PC-3 (cell line): ENCODE data around the gene ACRV1. TPM values are rescaled to one million over a fixed set of nuclear protein-coding genes. Genes with fewer than 3 reads are reported as not detected.
A peak's percentile ranks its signal among the peaks of the same experiment; 100 is the strongest.

Experiments used
- ATAC-seq: fragments of 200-7000 bp; cut with Tn5 transposase; 2 replicates; pipeline ENCODE4 v1.9.1; 2020; ENCODE audit warnings: mild to moderate bottlenecking, moderate library complexity
- BruUV-seq: library from RNA; stranded (reverse); fragments of 400-500 nt; replicated peaks from 2 replicates; lab custom pipeline; 2021; lab: Mats Ljungman, UMichigan
- CTCF ChIA-PET: fragments of 300-600 bp; sonication (Branson Sonifier 250); formaldehyde crosslinking; loops from one replicate; lab custom pipeline; 2022; ENCODE audit warnings: antibody characterized with exemption; lab: Charles Lee
- POLR2A ChIA-PET: fragments of 300-600 bp; sonication (Branson Sonifier 250); formaldehyde crosslinking; loops from one replicate; lab custom pipeline; 2022; ENCODE audit warnings: antibody characterized with exemption; ENCODE audit not compliant: unreplicated experiment; lab: Charles Lee
- DNase-seq: peaks from one replicate; pipeline ENCODE4 v3.0.0-alpha.2; 2015
- H2AFZ ChIP-seq: fragments of 300-600 bp; sonication (generic); 2 replicates; pipeline ENCODE4 v1.6.0; 2016; ENCODE audit warnings: antibody characterized with exemption, low read length
- H3F3A ChIP-seq: fragments of 300-600 bp; sonication (generic); one replicate; pipeline ENCODE4 v1.6.0; 2017; ENCODE audit warnings: antibody characterized with exemption, low read length, control low read depth, mild to moderate bottlenecking; ENCODE audit not compliant: unreplicated experiment
- H3K27ac ChIP-seq: fragments of 300-600 bp; sonication (generic); 2 replicates; pipeline ENCODE4 v1.5.1; 2016; ENCODE audit warnings: mild to moderate bottlenecking, low read length
- H3K27me3 ChIP-seq: fragments of 300-600 bp; sonication (generic); 2 replicates; pipeline ENCODE4 v1.6.1; 2016; ENCODE audit warnings: low read length, mixed read lengths
- H3K36me3 ChIP-seq: fragments of 300-600 bp; sonication (generic); 2 replicates; pipeline ENCODE4 v1.6.1; 2016; ENCODE audit warnings: low read depth, mixed run types, low read length, mixed read lengths
- H3K4me1 ChIP-seq: fragments of 300-600 bp; sonication (generic); 2 replicates; pipeline ENCODE4 v1.5.1; 2016; ENCODE audit warnings: low read length; ENCODE audit not compliant: insufficient read depth
- H3K4me2 ChIP-seq: fragments of 300-600 bp; sonication (generic); 2 replicates; pipeline ENCODE4 v1.6.0; 2016; ENCODE audit warnings: low read length
- H3K4me3 ChIP-seq: fragments of 300-600 bp; sonication (generic); 2 replicates; pipeline ENCODE4 v1.5.1; 2016; ENCODE audit warnings: mild to moderate bottlenecking, low read length, mixed read lengths
- H3K79me2 ChIP-seq: fragments of 300-600 bp; sonication (generic); 2 replicates; pipeline ENCODE4 v1.6.1; 2017; ENCODE audit warnings: low read length, mixed read lengths
- H3K9ac ChIP-seq: fragments of 300-600 bp; sonication (generic); 2 replicates; pipeline ENCODE4 v1.6.0; 2016; ENCODE audit warnings: mild to moderate bottlenecking, low read length
- H3K9me2 ChIP-seq: fragments of 300-600 bp; sonication (generic); replicated peaks from 2 replicates; pipeline ENCODE4 v1.6.1; 2016; ENCODE audit warnings: mixed run types, low read length, mixed read lengths
- H3K9me3 ChIP-seq: fragments of 300-600 bp; sonication (generic); 2 replicates; pipeline ENCODE4 v1.6.1; 2016; ENCODE audit warnings: low read length, mixed read lengths
- H4K20me1 ChIP-seq: fragments of 300-600 bp; sonication (generic); 2 replicates; pipeline ENCODE4 v1.6.1; 2016; ENCODE audit warnings: low read length, mixed read lengths
- CTCF ChIP-seq: fragments of 300-600 bp; sonication (generic); conservative IDR thresholded peaks from 2 replicates; pipeline ENCODE4 v1.5.1; 2017; ENCODE audit warnings: antibody characterized with exemption, low read depth, mild to moderate bottlenecking, low read length
- EZH2 ChIP-seq: fragments of 300-600 bp; sonication (generic); IDR thresholded peaks from one replicate; pipeline ENCODE4 v1.6.1; 2017; ENCODE audit warnings: antibody characterized with exemption, mild to moderate bottlenecking, low read length; ENCODE audit not compliant: unreplicated experiment
- EZH2phosphoT487 ChIP-seq: fragments of 300-600 bp; sonication (generic); IDR thresholded peaks from 2 replicates; pipeline ENCODE4 v1.6.1; 2018; ENCODE audit warnings: mild to moderate bottlenecking, antibody characterized with exemption, low read length, borderline replicate concordance
- intact Hi-C: fragments of 100-400 bp; cut with micrococcal nuclease; formaldehyde crosslinking; loops from 2 replicates; pipeline ENCODE4 v1.9.0; 2023
- total RNA-seq: library from RNA; depleted of rRNA; stranded (reverse); fragments of >200 nt; gene quantifications from 2 replicates; pipeline ENCODE4 v1.2.3, GENCODE V29; 2014

The ACRV1 gene
- total RNA-seq, 1 experiment from 2014 or later: not detected

DNA sequence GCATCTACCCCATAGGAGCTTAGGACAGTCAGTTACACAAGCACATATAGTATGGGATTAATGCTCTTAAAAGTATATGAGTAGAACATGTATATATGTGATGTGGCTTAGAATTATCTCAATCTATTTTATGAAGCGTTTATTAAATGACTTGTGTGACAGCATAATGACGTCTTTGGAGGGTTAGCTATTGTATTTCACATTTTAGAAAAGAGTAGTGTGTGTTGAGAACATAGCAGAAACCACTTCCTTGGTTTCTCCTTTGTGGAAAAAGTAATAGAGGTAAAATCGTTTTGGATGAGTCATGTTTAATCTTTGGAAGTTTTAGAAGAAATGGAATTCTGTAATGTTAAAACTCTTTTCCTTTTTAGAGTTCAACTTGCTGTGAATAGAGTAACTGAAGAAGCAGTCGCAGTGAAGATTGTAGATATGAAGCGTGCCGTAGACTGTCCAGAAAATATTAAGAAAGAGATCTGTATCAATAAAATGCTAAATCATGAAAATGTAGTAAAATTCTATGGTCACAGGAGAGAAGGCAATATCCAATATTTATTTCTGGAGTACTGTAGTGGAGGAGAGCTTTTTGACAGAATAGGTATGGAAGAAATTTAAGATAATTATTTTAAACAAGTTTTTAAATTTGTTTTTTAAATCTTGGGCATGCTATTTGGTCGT is 53.3 kb downstream of the ACRV1 start:
- Histone ChIP-seq H3K4me1 (peaks cover 22% of the 10 kb centered on the region), H4K20me1 (no peaks in the 10 kb centered on the region), H3F3A (no peaks in the 10 kb centered on the region), H3K9me2 (no peaks in the 10 kb centered on the region), H2AFZ (peak overlapping the region; percentile 81; the same call in 1 of the 2 replicates), H3K4me3 (peak overlapping the region; percentile 80), H3K79me2 (peaks cover 26% of the 10 kb centered on the region), H3K36me3 (peaks cover 21% of the 10 kb centered on the region; the same call in 1 of the 2 replicates), H3K27ac (peak overlapping the region; percentile 89), H3K27me3 (no peaks in the 10 kb centered on the region), H3K9ac (peak overlapping the region; percentile 89), H3K4me2 (peak overlapping the region; percentile 92), H3K9me3 (no peaks in the 10 kb centered on the region)
- DNase-seq: peak; percentile 27
- intact Hi-C loops: loop anchor here (5.0 kb wide), 1 partner anchor 260 kb away; the partner anchor contains the start of gene HYLS1
- BruUV-seq: no TSS peak
- ChIA-PET CTCF (interaction anchor here (0.7 kb wide), 1 partner anchor 82 kb away, joined by 3 read pairs; no protein-coding TSS in a partner anchor), POLR2A (interaction anchor here (0.7 kb wide), 2 partner anchors 179 to 598 kb away, joined by 3 to 4 read pairs; no protein-coding TSS in a partner anchor)
- TF ChIP-seq CTCF (no peak), EZH2phosphoT487 (no peak), EZH2 (no peak)
- ATAC-seq: no peak

GRCh38 chr11:125626288-125626950 is 54.2 kb downstream of the ACRV1 start:
- no peaks in the 10 kb centered on the region for H3K9me3 ChIP-seq
- peak overlapping the region; percentile 80 for H3K4me3 ChIP-seq
- no peaks in the 10 kb centered on the region for H3K9me2 ChIP-seq
- H3F3A ChIP-seq: peaks cover 3% of the 10 kb centered on the region
- ATAC-seq (peak; percentile 17), DNase-seq (peak; percentile 96)
- TF ChIP-seq CTCF: peak; percentile 70
- no peak for TF ChIP-seq EZH2
- TF ChIP-seq EZH2phosphoT487: no peak
- ChIA-PET POLR2A (interaction anchor here (0.7 kb wide), 1 partner anchor 10 kb away, joined by 4 read pairs; no protein-coding TSS in a partner anchor), CTCF (interaction anchor here (0.7 kb wide), 1 partner anchor 83 kb away, joined by 3 read pairs; no protein-coding TSS in a partner anchor)
- H2AFZ ChIP-seq: peak overlapping the region; percentile 81
- H3K27ac ChIP-seq: peak overlapping the region; percentile 89
- H3K4me1 ChIP-seq: peaks cover 31% of the 10 kb centered on the region
- H4K20me1 ChIP-seq: no peaks in the 10 kb centered on the region
- peak overlapping the region; percentile 92 for H3K4me2 ChIP-seq
- H3K36me3 ChIP-seq: peaks cover 26% of the 10 kb centered on the region; the same call in 1 of the 2 replicates
- intact Hi-C loops: loop anchor here (1.0 to 5.0 kb wide), 2 partner anchors 248 to 261 kb away; partner anchors contain the start of gene HYLS1
- H3K9ac ChIP-seq: peak overlapping the region; percentile 89
- H3K79me2 ChIP-seq: peaks cover 26% of the 10 kb centered on the region
- H3K27me3 ChIP-seq: no peaks in the 10 kb centered on the region
- TSS peak; percentile 23 for BruUV-seq
